IMR-90 (cell line): ENCODE measurements around the gene TBC1D22B.

ENCODE experiments used
- CEBPB ChIP-seq: IDR thresholded peaks from 2 replicates; pipeline ENCODE4 v1.6.1; 2012; ENCODE audit warnings: low read depth, low read length, improper control_type of control experiment
- CTCF ChIP-seq: conservative IDR thresholded peaks from 2 replicates; pipeline ENCODE4 v1.5.1; 2012; ENCODE audit warnings: mild to moderate bottlenecking, low read depth, low read length, improper control_type of control experiment

GRCh38 chr6:37261198-37261597 is 3.6 kb downstream of the TBC1D22B start:
- TF ChIP-seq CEBPB = peak; percentile 38
- no peak for TF ChIP-seq CTCF
